HepG2 (cell line): ENCODE measurements around the gene GLIPR1L2. TPM values are rescaled to one million over a fixed set of nuclear protein-coding genes. Genes with fewer than 3 reads are reported as not detected.

Experiments used
- ATAC-seq: fragments of 200-7000 bp; cut with Tn5 transposase; 3 replicates; pipeline ENCODE4 v1.9.1; 2020; ENCODE audit warnings: mild to moderate bottlenecking, moderate library complexity
- BruUV-seq: library from RNA; stranded (reverse); fragments of 400-500 nt; replicated peaks from 2 replicates; lab custom pipeline; 2021; lab: Mats Ljungman, UMichigan
- CTCF ChIA-PET: fragments of 300-600 bp; formaldehyde crosslinking; extraction: SDS; loops from one replicate; lab custom pipeline; 2021; ENCODE audit warnings: low total read pairs, inconsistent platforms, low intra/inter-chr PET ratio; lab: Yijun Ruan, JAX
- POLR2A ChIA-PET: fragments of 350-600 bp; sonication (Branson Sonifier 250); formaldehyde crosslinking; loops from one replicate; lab custom pipeline; 2020; ENCODE audit warnings: antibody characterized with exemption, inconsistent platforms; lab: Yijun Ruan, JAX
- DNase-seq: peaks from one replicate; pipeline ENCODE4 v3.0.0-alpha.2; 2015; ENCODE audit warnings: low spot score
- FAIRE-seq: peaks from 3 replicates; lab custom pipeline; 2011; peaks lifted over from hg19 to GRCh38; lab: Jason Lieb, UNC
- H2AFZ ChIP-seq: one replicate; pipeline ENCODE4 v1.6.1; 2011; ENCODE audit warnings: low read length, inconsistent platforms
- H3K27ac ChIP-seq: fragments of 300-600 bp; 3 replicates; pipeline ENCODE4 v1.8.0; 2011; ENCODE audit warnings: mixed run types, mild to moderate bottlenecking, mixed read lengths, low read length, inconsistent platforms; ENCODE audit not compliant: insufficient read depth; ENCODE audit errors: extremely low read length
- H3K27me3 ChIP-seq, 2 experiments: fragments of 200-600 bp in 1 of 2; 2 replicates in 1 of 2; 3 replicates in 1 of 2; pipeline versions ENCODE4 v1.6.0 to v1.8.0; 2011; ENCODE audit warnings: low read length in 2 of 2, mild to moderate bottlenecking in 2 of 2, moderate library complexity in 2 of 2, inconsistent platforms in 1 of 2; ENCODE audit not compliant: insufficient read depth in 2 of 2, control insufficient read depth in 1 of 2
- H3K36me3 ChIP-seq, 2 experiments: fragments of 200-600 bp in 1 of 2; replicated peaks in 1 of 2; 2 replicates in 1 of 2; 3 replicates in 1 of 2; pipeline versions ENCODE4 v1.5.1 to v1.8.0; 2011; ENCODE audit warnings: low read length in 2 of 2, inconsistent platforms in 1 of 2; ENCODE audit not compliant: insufficient read depth in 2 of 2, control insufficient read depth in 1 of 2
- H3K4me1 ChIP-seq: 2 replicates; pipeline ENCODE4 v1.5.1; 2012; ENCODE audit warnings: low read length, inconsistent platforms; ENCODE audit not compliant: insufficient read depth
- H3K4me2 ChIP-seq: 2 replicates; pipeline ENCODE4 v1.6.0; 2011; ENCODE audit warnings: low read depth, low read length, inconsistent platforms
- H3K4me3 ChIP-seq, 3 experiments: fragments of 200-600 bp in 1 of 3; sonication (generic), shearing (Covaris generic) in 1 of 3; replicated peaks in 1 of 3; 2 replicates each; pipeline ENCODE4 v1.5.1; 2011 to 2016; ENCODE audit warnings: low read length in 3 of 3, inconsistent platforms in 2 of 3, low read depth in 2 of 3, mild to moderate bottlenecking in 2 of 3, control low read depth in 1 of 3, mixed read lengths in 1 of 3; ENCODE audit not compliant: insufficient read depth in 1 of 3
- H3K79me2 ChIP-seq: one replicate; pipeline ENCODE4 v1.6.1; 2011; ENCODE audit warnings: low read length, inconsistent platforms; ENCODE audit not compliant: insufficient read depth
- H3K9ac ChIP-seq: 2 replicates; pipeline ENCODE4 v1.6.0; 2011; ENCODE audit warnings: mild to moderate bottlenecking, low read depth, low read length, inconsistent platforms; ENCODE audit not compliant: insufficient read depth
- H3K9me3 ChIP-seq: 2 replicates; pipeline ENCODE4 v1.5.1; 2012; ENCODE audit warnings: mild to moderate bottlenecking, low read length
- H4K20me1 ChIP-seq: 2 replicates; pipeline ENCODE4 v1.6.0; 2011; ENCODE audit warnings: inconsistent platforms, mild to moderate bottlenecking, low read length, moderate library complexity; ENCODE audit not compliant: insufficient read depth
- JUNB ChIP-seq: sonication (generic); formaldehyde crosslinking; IDR thresholded peaks from 2 replicates; pipeline ENCODE4 v1.8.0; 2022; ENCODE audit warnings: missing genetic modification reagents, mild to moderate bottlenecking, borderline replicate concordance
- MAFF ChIP-seq: IDR thresholded peaks from 2 replicates; pipeline ENCODE4 v1.6.1; 2011; ENCODE audit warnings: low read depth, low read length, improper control_type of control experiment
- MAFK ChIP-seq, 2 experiments: IDR thresholded peaks in 1 of 2; conservative IDR thresholded peaks in 1 of 2; 2 replicates each; pipeline ENCODE4 v1.6.1; 2011; ENCODE audit warnings: improper control_type of control experiment in 2 of 2, low read length in 2 of 2
- ZNF18 ChIP-seq: sonication (generic); formaldehyde crosslinking; IDR thresholded peaks from 2 replicates; pipeline ENCODE4 v1.8.0; 2022; ENCODE audit warnings: mild to moderate bottlenecking, missing genetic modification reagents; ENCODE audit not compliant: insufficient replicate concordance
- ZNF33B ChIP-seq: sonication (generic); formaldehyde crosslinking; IDR thresholded peaks from 2 replicates; pipeline ENCODE4 v1.5.1; 2020; ENCODE audit warnings: mild to moderate bottlenecking, missing genetic modification reagents
- ZNF678 ChIP-seq: sonication (generic); formaldehyde crosslinking; IDR thresholded peaks from 2 replicates; pipeline ENCODE4 v1.4.0; 2020; ENCODE audit warnings: mild to moderate bottlenecking, missing genetic modification reagents
- ZSCAN22 ChIP-seq: sonication (generic); formaldehyde crosslinking; IDR thresholded peaks from 2 replicates; pipeline ENCODE4 v1.4.0; 2020; ENCODE audit warnings: mild to moderate bottlenecking, missing genetic modification reagents
- ZUFSP ChIP-seq: sonication (generic); formaldehyde crosslinking; IDR thresholded peaks from 2 replicates; pipeline ENCODE4 v1.9.0; 2021; ENCODE audit warnings: missing genetic modification reagents, mild to moderate bottlenecking, borderline replicate concordance
- WGBS: methylation state at CpG from one replicate; pipeline ENCODE4 v1.1.6; 2017; ENCODE audit warnings: low lambda C conversion rate; 5-methylcytosine and 5-hydroxymethylcytosine counted together
- in situ Hi-C: cut with HindIII; loops from 2 replicates; pipeline ENCODE4 v1.10.0; 2017; ENCODE audit warnings: low pct_unique_long_range_greater_than_20kb; ENCODE audit not compliant: extremely low pct_ligation_motif_present
- intact Hi-C: fragments of 100-400 bp; cut with micrococcal nuclease; formaldehyde crosslinking; loops from one replicate; pipeline ENCODE4 v1.10.0; 2022; ENCODE audit not compliant: unreplicated experiment
- polyA plus RNA-seq, 8 experiments: library from polyadenylated mRNA; depleted of rRNA in 3 of 8; stranded (reverse) in 7 of 8; unstranded in 1 of 8; fragments of >200 nt; fragmentation: Illumina TruSeq in 4 of 8; extraction: Trizol in 4 of 8; gene quantifications; 2 replicates each; pipeline versions ENCODE4 v1.2.1 to v1.2.3, GENCODE V29; 2011 to 2016; ENCODE audit warnings: low read depth in 4 of 8, missing spikeins in 1 of 8, mixed read lengths in 1 of 8; ENCODE audit not compliant: insufficient read depth in 1 of 8
- total RNA-seq, 5 experiments: library from RNA; depleted of rRNA; stranded (reverse); fragments of >200 nt; fragmentation: Illumina TruSeq; extraction: Trizol; gene quantifications; 2 replicates each; pipeline ENCODE4 v1.2.3, GENCODE V29; 2016; ENCODE audit warnings: low read depth in 1 of 5

The GLIPR1L2 gene
- total and polyA plus RNA-seq, 2 of the 13 experiments (the other 11 are each of a cell fraction or from before 2014, with no cell fraction given), result not detected

GRCh38 chr12:75390156-75390898 is 562 bp upstream of the GLIPR1L2 start:
- TF ChIP-seq ZNF18 (CRISPR knock-in tag), result no peak
- no peak for TF ChIP-seq ZNF678 (CRISPR knock-in tag)
- no peak for TF ChIP-seq ZUFSP (CRISPR knock-in tag)
- TF ChIP-seq ZNF33B (CRISPR knock-in tag), result no peak
- TF ChIP-seq JUNB, result no peak
- no peak for TF ChIP-seq ZSCAN22 (CRISPR knock-in tag)
- TF ChIP-seq MAFK (conservative IDR thresholded peaks at IDR 0.05 in 1 of 2, IDR thresholded peaks at IDR 0.05 in 1 of 2; ENCODE audit: low read length in 2 of 2), result peak; percentile 43 to 69
- peak; percentile 63 for TF ChIP-seq MAFF
- Histone ChIP-seq H2AFZ (no peak overlapping the region), H3K4me3 (no peak overlapping the region), H3K4me2 (no peak overlapping the region), H3K4me1 (no peaks in the 10 kb centered on the region), H3K27ac (no peak overlapping the region), H3K27me3 (no peaks in the 10 kb centered on the region), H3K79me2 (no peaks in the 10 kb centered on the region), H4K20me1 (no peaks in the 10 kb centered on the region), H3K36me3 (no peaks in the 10 kb centered on the region), H3K9me3 (no peaks in the 10 kb centered on the region), H3K9ac (no peak overlapping the region)
- ATAC-seq (no peak), FAIRE-seq (no peak), DNase-seq (no peak)
- in situ Hi-C loops (no loop called here), intact Hi-C loops (no loop called here)
- CTCF ChIA-PET, result no interaction called here
- BruUV-seq, result no TSS peak
- POLR2A ChIA-PET, result no interaction called here
- 33% methylated on average over 6 of the region's 6 CpGs for WGBS
